ENCODE results near the gene PSG5.
"Not testable (repeated sequence)": the region's sequence is repeated elsewhere in the genome, so short reads cannot be mapped to it uniquely, and the experiment has no call there.

- not testable (repeated sequence) for TF ChIP-seq CTCF (IDR thresholded peaks at IDR 0.05; ENCODE audit: low read depth, low read length); MAX (IDR thresholded peaks at IDR 0.05; ENCODE audit: low read depth, low read length); POLR2A (IDR thresholded peaks at IDR 0.05; ENCODE audit: extremely low read depth, insufficient read length)
Observed at GRCh38 chr19:43215881-43216280, 29.5 kb upstream of the PSG5 start.

All from NB4 (cell line).